BJ (cell line): ENCODE results near the gene CFAP58. TPM values are rescaled to one million over a fixed set of nuclear protein-coding genes. Genes with fewer than 3 reads are reported as not detected.
A peak's percentile ranks its signal among the peaks of the same experiment; 100 is the strongest.

Experiments
- CTCF ChIA-PET: fragments of 350-600 bp; formaldehyde crosslinking; extraction: SDS; loops from one replicate; lab custom pipeline; 2021; ENCODE audit warnings: antibody characterized with exemption, inconsistent platforms; lab: Yijun Ruan, JAX
- POLR2A ChIA-PET: fragments of 300-600 bp; sonication (Branson Sonifier 250); formaldehyde crosslinking; extraction: SDS; loops from one replicate; lab custom pipeline; 2021; ENCODE audit warnings: antibody characterized with exemption; lab: Charles Lee
- DNase-seq: peaks from one replicate; pipeline ENCODE4 v3.0.0-alpha.2; 2011; ENCODE audit warnings: low read depth
- H3K27me3 ChIP-seq: 2 replicates; pipeline ENCODE4 v1.6.0; 2011; ENCODE audit warnings: low read length; ENCODE audit not compliant: control insufficient read depth, insufficient read depth
- H3K36me3 ChIP-seq: 2 replicates; pipeline ENCODE4 v1.5.1; 2011; ENCODE audit warnings: low read length; ENCODE audit not compliant: control insufficient read depth, insufficient read depth
- H3K4me3 ChIP-seq: 2 replicates; pipeline ENCODE4 v1.5.1; 2011; ENCODE audit warnings: low read depth, mild to moderate bottlenecking, control low read depth, low read length
- polyA plus RNA-seq: library from polyadenylated mRNA; depleted of rRNA; stranded (reverse); fragments of >200 nt; gene quantifications from 2 replicates; pipeline ENCODE4 v1.2.3, GENCODE V29; 2011
- TF ChIP-seq, protein P1 (sequence below): IDR thresholded peaks from 2 replicates; pipeline ENCODE4 v1.5.1; 2011; ENCODE audit warnings: low read depth, mild to moderate bottlenecking, control low read depth, inconsistent platforms, low read length, moderate library complexity; ENCODE audit not compliant: insufficient read depth

Gene CFAP58
- polyA plus RNA-seq, 1 experiment = 0.23 TPM

DNA sequence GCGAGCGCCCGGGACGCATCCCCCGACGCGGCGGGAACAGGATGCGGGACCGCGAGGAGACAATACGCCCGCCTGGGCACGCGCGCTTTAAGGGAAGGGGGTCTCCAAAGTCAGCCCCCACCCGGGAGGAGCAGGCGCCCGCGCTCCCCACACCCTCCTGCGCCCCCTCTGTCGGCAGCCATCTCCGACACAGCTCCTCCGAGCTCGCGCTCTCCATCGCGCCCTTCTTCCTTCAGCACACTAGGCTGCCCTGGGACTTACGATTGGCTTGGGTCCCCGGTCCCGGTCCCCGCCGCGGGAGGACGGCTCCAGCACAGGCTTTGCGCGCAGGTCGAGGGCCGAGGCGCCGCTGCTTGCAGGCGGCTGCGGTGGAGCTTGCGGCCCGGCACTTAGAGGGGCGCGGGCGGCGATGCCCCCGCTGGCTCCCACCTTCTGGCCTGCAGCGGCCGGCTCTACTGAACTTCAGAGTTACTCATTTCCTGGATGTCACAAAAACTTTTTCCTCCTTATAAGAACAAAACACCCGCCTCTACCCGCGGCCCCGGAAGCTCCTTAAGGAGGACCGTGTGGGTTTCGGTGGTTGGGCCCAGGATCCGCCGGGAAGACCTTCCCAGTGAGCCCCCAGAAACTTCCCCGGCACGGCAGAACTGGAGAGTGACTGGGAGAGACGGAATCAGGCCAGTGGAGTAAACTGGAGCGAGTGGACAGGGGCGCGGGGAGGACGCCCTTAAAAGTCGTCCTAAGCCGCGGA lies 15.5 kb upstream of the CFAP58 start, which contains the start of gene ITPRIP:
Gene ITPRIP (minus strand): TSS at position 481 of the 751 bp plus-strand sequence. CDS start 22,414 bp downstream, outside the sequence.
- TF ChIP-seq, protein P1, sequence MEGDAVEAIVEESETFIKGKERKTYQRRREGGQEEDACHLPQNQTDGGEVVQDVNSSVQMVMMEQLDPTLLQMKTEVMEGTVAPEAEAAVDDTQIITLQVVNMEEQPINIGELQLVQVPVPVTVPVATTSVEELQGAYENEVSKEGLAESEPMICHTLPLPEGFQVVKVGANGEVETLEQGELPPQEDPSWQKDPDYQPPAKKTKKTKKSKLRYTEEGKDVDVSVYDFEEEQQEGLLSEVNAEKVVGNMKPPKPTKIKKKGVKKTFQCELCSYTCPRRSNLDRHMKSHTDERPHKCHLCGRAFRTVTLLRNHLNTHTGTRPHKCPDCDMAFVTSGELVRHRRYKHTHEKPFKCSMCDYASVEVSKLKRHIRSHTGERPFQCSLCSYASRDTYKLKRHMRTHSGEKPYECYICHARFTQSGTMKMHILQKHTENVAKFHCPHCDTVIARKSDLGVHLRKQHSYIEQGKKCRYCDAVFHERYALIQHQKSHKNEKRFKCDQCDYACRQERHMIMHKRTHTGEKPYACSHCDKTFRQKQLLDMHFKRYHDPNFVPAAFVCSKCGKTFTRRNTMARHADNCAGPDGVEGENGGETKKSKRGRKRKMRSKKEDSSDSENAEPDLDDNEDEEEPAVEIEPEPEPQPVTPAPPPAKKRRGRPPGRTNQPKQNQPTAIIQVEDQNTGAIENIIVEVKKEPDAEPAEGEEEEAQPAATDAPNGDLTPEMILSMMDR = peak; percentile 30
- peak; percentile 56 for DNase-seq
- peaks cover 7% of the 10 kb centered on the region; the same call in 1 of the 2 replicates for H3K36me3 ChIP-seq
- H3K27me3 ChIP-seq = no peaks in the 10 kb centered on the region
- H3K4me3 ChIP-seq = peak within 1 kb of the TSS; percentile 87
- CTCF ChIA-PET = interaction anchor here (0.6 to 4.9 kb wide), 14 partner anchors 13 to 68 kb away, joined by 3 to 32 read pairs (median 4); no protein-coding TSS in a partner anchor
- POLR2A ChIA-PET = interaction anchor here (0.6 to 1.2 kb wide), 3 partner anchors 17 to 64 kb away, joined by 3 to 4 read pairs (median 4); no protein-coding TSS in a partner anchor

GRCh38 chr10:104339469-104340110 lies 14.0 kb upstream of the CFAP58 start:
- peak; percentile 52 for DNase-seq
- POLR2A ChIA-PET = no interaction called here
- H3K36me3 ChIP-seq = peaks cover 3% of the 10 kb centered on the region; the same call in 1 of the 2 replicates
- TF ChIP-seq, protein P1 = no peak
- CTCF ChIA-PET = interaction anchor here (1.2 to 4.9 kb wide), 6 partner anchors 12 to 64 kb away, joined by 3 to 32 read pairs (median 9); no protein-coding TSS in a partner anchor
- H3K4me3 ChIP-seq = peak overlapping the region; percentile 87
- no peaks in the 10 kb centered on the region for H3K27me3 ChIP-seq

- CTCF ChIA-PET = interaction anchor here (1.2 to 4.9 kb wide), 5 partner anchors 11 to 65 kb away, joined by 3 to 32 read pairs (median 7); no protein-coding TSS in a partner anchor
- Histone ChIP-seq H3K27me3 (no peaks in the 10 kb centered on the region), H3K36me3 (peaks cover 3% of the 10 kb centered on the region; the same call in 1 of the 2 replicates), H3K4me3 (no peak overlapping the region)
- TF ChIP-seq, protein P1 = no peak
- DNase-seq = no peak
- POLR2A ChIA-PET = no interaction called here
Observed at GRCh38 chr10:104340111-104340526, 13.5 kb upstream of the CFAP58 start.

- H3K27me3 ChIP-seq = no peaks in the 10 kb centered on the region
- ChIA-PET POLR2A (no interaction called here), CTCF (interaction anchor here (1.1 to 3.2 kb wide), 4 partner anchors 10 to 49 kb away, joined by 3 to 13 read pairs (median 12); partner anchors contain the start of gene CFAP58)
- DNase-seq = no peak
- H3K4me3 ChIP-seq = no peak overlapping the region
- no peaks in the 10 kb centered on the region for H3K36me3 ChIP-seq
- TF ChIP-seq, protein P1 = no peak
Observed at GRCh38 chr10:104340641-104341040, 13.0 kb upstream of the CFAP58 start.

DNA sequence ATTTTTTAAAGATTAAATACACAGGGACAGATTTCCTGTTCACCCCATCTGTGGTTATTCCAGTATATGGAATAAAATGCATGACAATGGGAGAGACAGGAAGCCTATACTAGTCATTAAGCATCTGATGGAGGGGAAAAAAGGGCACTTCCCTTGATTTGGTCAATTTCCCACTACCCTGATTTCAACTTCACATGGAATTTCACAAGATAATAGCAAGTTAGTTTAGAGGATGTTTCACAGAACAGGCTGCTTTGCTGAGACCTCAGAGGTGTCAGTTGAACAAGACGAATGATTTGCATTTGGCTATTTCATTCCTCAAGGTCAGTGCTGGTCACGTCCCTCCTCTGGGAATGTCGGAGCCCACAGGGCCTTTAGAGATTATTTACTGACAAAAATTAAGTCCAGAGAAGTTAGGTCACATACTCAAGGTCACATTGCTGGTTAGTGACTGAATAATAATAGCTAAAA lies 10.7 kb upstream of the CFAP58 start:
- no peaks in the 10 kb centered on the region for H3K27me3 ChIP-seq
- ChIA-PET CTCF (interaction anchor here (1.1 to 3.2 kb wide), 3 partner anchors 37 to 70 kb away, joined by 3 to 13 read pairs (median 11); no protein-coding TSS in a partner anchor), POLR2A (interaction anchor here (0.7 kb wide), 1 partner anchor 38 kb away, joined by 10 read pairs; no protein-coding TSS in a partner anchor)
- DNase-seq = no peak
- TF ChIP-seq, protein P1 = no peak
- H3K4me3 ChIP-seq = no peak overlapping the region
- H3K36me3 ChIP-seq = no peaks in the 10 kb centered on the region
